ENCODE data around the gene ZNF768.

DNA sequence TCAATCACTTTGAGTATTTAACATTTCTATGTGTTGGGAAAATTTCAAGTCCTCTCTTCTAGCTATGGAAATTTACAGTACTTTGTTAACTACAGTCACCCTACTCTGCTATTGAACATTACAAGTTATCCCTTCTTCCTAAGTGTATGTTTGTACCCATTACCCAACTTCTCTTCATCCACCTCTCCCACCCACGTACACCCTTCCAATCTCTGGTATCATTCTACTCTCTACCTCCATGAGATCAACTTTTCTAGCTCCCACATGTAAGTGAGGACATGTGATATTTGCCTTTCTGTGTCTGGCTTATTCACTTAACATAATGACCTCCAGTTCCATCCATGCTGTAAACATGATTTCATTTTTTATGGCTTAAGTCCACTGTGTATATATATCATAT, 48.3 kb upstream of the ZNF768 start:
- TF ChIP-seq, protein P1, sequence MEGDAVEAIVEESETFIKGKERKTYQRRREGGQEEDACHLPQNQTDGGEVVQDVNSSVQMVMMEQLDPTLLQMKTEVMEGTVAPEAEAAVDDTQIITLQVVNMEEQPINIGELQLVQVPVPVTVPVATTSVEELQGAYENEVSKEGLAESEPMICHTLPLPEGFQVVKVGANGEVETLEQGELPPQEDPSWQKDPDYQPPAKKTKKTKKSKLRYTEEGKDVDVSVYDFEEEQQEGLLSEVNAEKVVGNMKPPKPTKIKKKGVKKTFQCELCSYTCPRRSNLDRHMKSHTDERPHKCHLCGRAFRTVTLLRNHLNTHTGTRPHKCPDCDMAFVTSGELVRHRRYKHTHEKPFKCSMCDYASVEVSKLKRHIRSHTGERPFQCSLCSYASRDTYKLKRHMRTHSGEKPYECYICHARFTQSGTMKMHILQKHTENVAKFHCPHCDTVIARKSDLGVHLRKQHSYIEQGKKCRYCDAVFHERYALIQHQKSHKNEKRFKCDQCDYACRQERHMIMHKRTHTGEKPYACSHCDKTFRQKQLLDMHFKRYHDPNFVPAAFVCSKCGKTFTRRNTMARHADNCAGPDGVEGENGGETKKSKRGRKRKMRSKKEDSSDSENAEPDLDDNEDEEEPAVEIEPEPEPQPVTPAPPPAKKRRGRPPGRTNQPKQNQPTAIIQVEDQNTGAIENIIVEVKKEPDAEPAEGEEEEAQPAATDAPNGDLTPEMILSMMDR (IDR thresholded peaks at IDR 0.05), result no peak
- no peak for TF ChIP-seq POLR2A (IDR thresholded peaks at IDR 0.05)
